Measurements from ENCODE around the gene MIGA1.

Gene MIGA1

DNA sequence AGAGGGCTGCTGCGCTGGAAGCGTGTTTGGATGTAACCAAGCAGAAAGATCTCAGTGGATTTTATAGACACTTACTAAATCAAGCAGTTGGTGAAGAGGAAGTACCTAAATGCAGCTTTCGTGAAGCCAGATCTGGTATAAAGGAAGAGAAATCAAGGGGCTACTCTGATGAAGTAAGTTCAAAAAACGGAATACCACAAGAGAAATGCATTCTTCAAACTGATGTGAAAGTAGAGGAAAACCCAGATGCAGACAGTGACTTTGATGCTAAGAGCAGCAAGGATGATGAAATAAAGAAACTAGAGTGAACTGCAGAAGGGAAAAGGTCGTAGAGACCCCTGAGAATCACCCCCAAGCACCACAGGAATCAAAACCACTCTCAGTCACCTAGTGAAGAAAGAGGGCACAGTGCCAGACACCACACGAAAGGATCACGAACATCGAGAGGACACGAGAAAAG, 68.2 kb downstream of the MIGA1 start:
- no peak for DNase-seq (ENCODE audit: low read depth in 2 of 2)

DNA sequence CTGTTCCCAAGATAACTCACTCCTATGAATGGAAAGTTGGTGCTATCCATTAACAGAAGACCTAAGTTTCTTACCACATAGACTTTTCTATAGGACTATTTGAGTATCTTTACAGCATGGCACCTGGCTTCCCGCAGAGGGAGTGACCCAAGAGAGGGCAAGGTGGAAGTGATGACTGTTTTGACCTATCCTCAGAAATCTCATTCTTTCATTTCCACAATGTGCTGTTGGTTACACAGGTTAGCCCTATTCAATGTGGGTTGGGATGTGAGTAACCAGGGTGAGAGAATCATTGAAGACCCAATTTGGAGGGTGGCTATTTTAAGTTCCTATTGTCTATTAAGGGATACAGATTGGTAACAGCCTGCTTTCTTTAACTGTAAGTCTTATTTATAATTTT, 70.6 kb downstream of the MIGA1 start:
- DNase-seq (ENCODE audit: low read depth in 2 of 2): no peak

GRCh38 chr1:77857552-77857951, 78.1 kb downstream of the MIGA1 start:
- DNase-seq (ENCODE audit: low read depth in 2 of 2): no peak

DNA sequence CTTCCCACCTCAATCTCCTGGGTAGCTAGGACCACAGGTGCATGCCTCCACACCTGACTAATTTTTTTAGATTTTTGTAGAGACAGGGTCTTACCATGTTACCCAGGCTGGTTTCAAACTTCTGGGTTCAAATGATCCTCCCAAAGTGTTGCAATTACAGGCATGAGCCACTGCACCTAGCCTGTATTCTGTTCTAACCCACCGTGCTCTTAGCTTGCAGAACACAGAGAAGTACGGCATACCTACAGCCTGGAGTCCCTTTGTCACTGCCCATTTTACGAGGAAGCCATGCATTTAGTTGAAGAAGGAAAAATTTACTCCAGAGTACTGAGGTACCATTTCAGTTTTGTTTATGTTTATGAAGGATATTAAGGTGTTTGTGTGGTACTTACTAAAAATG, 79.3 kb downstream of the MIGA1 start:
- no peak for DNase-seq (ENCODE audit: low read depth in 2 of 2)

GRCh38 chr1:77859248-77859647, 79.8 kb downstream of the MIGA1 start:
- no peak for DNase-seq (ENCODE audit: low read depth in 2 of 2)

- DNase-seq (ENCODE audit: low read depth in 2 of 2): no peak
Measured at GRCh38 chr1:77866296-77866695, 86.8 kb downstream of the MIGA1 start.

DNA sequence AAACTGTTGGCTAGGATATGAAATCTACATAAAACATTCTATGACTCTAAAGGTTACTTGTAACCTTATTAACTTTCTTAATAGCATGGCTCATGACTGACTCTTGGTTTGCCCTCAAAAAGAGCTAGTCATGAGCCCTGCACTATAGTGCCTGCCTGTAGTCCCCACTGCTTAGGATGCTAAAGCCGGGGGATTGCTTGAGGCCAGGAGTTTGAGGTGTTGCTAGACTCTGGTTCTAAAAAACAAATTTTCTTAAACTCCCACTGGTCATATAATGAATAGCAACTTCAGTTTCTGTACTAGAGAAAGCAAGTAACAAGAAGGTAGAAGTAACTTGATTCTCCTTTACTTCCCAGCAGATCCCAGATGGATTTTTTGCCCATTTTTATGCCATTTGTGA, 93.2 kb downstream of the MIGA1 start:
- DNase-seq (ENCODE audit: low read depth in 2 of 2): no peak

DNA sequence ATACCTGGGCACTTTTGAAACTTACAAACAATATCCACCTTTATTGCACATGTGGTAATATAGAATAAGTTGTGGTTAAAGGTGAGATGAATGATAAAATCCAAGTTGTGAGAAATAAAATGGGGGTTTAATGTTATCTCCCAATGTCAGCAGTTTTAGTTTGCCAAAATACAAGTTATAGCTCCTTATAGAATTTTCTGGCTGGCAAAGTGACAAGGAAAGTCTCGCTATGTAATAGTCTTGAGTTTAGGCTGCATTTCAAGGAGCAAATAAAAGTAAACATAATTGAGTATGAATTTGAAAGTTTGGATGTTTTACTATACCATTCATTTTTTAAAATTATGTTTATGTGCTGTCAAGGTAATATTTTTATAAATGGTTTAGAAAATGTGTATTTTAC, 94.0 kb downstream of the MIGA1 start:
- no peak for DNase-seq (ENCODE audit: low read depth in 2 of 2)

GRCh38 chr1:77874804-77875445, 95.5 kb downstream of the MIGA1 start:
- no peak for DNase-seq (ENCODE audit: low read depth in 2 of 2)

GRCh38 chr1:77876884-77877283, 97.4 kb downstream of the MIGA1 start:
- no peak for DNase-seq (ENCODE audit: low read depth in 2 of 2)

DNA sequence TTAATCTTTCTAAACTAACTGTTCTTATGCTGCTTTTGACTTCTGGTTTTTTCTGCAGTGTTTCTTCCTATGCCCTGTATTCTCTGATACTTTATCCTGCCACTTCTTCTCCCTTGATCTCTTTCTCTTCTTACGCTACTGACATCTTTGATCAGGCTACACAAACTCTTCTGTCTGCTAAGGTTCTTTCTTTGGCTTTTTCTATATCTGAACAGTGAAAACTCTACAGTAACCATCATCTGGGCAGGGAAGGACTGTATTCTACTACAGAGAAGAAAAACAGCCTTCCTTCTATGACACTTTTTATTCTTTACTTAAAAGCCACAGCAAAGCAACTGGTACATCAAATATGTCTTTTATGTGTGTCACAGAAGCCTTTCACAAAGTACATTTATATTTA, 101.6 kb downstream of the MIGA1 start:
- no peak for DNase-seq (ENCODE audit: low read depth in 2 of 2)

DNA sequence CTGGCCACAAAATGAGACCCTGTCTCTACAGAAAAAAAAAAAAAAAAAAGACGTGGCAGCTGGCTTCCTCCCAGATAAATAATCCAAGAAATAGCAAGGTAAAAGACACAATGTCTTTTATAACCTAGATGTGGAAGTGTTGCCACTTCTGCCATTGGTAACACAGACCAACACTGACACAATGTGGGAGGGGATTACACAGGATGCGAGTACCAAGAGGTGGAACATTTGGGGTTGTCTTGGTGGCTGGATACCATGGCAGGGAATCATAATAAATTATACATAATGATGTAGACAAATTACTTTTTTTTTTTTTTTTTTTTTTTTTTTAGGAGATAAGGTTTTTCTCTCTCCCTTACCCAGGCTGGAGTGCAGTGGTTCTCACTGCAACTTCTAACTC, 103.0 kb downstream of the MIGA1 start:
- no peak for DNase-seq (ENCODE audit: low read depth in 2 of 2)

DNA sequence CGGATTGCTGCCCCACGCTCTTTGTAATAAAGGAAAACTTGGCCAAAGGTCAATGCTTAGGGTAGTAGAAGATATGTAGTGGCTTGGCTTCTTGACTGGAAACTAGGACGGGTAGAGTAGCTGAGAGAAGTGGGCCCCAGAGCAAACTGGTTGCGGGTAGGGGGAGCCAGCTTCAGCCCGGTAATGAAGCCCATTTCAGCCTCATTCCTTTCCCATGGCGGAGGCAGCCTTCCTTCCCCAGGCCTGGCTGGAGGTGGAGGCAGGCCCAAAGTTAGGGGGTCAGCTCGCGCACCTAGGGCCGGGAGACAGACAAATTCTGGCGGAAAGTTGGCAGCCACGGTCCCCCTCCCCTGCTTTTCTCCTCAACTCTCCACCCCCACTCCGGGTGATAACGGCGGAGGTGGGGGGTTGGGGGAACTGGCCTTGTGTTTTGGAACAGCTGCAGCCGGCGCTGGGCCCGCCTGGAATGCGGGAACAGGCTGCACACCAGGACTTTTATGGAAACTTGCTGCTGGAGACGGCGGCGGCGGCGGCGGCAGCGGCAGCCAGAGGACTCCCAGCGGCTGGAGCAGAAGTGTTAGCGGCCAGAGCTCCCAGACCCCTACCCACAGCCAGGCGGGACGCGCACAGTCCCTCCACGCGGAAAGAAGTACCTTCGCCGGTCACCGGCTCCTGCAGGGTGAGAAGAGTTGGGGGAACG, 108.8 kb downstream of the MIGA1 start, which contains the start of gene NEXN:
NEXN (plus strand) TSS at position 544 of the 700 bp plus-strand sequence. CDS start 27,483 bp downstream, outside the sequence.
- no peak for DNase-seq (ENCODE audit: low read depth in 2 of 2)

DNA sequence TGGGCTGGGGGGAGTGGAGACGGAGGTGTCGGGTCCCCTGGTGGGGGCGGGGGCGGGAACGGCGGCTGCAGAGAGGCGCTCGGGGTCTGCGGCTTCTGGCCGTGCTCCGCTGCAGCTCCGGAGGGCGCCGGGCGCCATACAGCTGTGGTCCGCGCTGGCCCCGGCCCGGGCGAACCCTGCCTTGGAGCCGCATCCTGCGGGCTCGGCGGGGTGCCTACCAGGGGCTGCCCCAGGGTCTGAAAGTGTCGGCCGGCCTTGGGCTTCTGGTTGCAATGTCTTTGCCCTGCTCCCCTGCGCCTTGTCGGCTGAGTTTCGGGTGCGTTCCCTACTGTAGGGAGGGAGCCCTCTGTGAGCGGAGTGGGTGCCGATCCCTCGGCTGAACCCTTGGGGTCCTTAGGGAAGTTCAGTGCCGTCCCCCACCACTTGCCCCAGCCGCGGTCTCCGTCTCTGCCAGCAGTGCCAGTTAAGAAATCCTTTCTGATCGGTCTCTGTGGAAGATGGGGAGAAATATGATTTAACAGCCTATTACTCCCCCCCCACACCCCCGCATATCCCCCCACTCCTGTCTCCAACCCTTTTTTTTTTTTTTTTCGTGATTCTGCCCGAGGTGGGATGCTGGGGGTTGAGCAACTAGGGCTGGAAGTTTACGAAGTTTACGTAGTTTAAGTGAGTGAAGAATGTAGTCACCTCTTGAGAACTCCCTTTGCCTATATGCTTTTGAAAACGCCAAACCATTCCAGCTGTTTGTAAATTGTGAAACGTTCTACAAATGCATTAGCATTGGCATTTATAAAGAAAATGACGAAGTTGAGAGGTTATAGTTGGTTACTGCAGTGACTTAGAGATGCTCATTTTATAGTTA, 109.6 kb downstream of the MIGA1 start:
- DNase-seq (ENCODE audit: low read depth in 2 of 2): peak; percentile 2 to 3

DNA sequence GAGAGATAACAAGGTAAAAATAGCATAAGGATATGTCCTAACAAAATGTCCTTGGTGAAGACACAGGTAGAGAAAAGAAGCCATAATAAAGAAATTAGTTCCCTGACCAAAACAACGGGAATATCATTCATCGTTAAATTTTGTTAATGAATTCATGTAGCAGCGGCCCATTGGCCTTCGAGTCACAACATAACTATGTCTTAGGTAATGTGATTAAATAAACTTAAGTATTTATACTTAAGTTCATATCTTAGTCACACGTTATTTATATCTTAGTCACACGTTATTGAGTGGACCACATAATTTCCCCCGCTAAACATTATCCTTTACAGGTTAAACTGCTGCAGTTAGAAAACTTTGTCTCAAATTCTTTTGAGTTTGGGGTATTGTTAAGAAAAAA, 110.2 kb downstream of the MIGA1 start:
- no peak for DNase-seq (ENCODE audit: low read depth in 2 of 2)

GRCh38 chr1:77891200-77891599, 111.8 kb downstream of the MIGA1 start:
- DNase-seq (ENCODE audit: low read depth in 2 of 2): no peak

DNA sequence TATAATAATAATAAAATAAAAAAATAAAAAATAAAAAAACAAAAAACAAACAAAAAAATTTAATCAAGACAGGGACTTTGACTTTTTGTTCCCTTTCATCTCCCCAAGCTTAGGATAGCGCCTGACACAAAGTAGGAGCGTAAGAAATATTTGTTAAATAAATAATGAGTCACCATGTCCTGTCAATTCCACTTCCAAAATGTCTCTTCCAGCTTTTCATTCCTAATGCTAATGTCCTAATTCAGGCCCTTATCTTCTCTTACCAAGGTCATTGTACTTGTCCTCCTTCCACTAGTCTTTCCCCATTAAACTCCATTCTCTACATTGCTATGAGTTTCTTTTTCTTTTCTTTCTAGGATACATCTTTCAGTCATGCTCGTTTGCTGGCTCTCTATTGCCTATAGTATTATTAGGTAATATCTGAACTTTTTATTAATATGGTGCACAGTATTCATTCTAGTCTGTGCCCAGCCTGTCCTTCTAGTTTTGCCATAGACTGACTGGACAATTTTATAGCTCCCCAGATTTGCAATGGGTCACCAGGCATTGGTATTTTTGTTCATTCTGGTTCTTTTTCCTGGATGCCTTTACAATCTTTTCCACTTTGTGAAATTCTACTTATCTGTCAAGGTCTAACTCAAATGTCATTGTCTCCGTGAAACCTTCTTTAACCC, 120.3 kb downstream of the MIGA1 start:
- no peak for DNase-seq (ENCODE audit: low read depth in 2 of 2)

- DNase-seq (ENCODE audit: low read depth in 2 of 2): no peak
Measured at GRCh38 chr1:77900687-77901293, 121.3 kb downstream of the MIGA1 start.

GRCh38 chr1:77905603-77906002, 126.2 kb downstream of the MIGA1 start:
- DNase-seq (ENCODE audit: low read depth in 2 of 2): no peak

DNA sequence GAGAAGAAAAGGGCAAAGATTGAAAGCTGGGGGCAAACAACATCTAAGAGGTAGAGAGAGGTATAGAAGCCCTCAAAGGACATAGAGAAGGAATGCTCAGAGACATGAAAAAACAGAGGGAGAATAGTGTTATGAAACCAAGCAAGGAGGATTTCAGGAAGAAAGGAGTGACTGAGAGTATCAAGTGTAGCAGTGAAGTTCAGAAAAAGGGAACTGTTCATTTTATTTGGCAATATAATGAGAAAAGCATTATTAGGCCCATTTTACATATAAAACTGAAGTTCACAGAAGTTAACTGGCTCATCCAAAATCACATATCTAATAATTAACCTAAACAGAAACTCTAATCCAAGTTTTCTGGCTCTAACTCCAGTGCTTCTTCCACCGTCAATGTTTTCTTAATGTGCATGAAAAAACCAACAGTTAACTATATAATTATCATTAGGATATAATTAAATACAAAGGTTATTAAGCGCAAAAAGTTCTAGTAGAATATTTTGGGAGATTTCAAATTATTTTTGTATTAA, 126.6 kb downstream of the MIGA1 start:
- no peak for DNase-seq (ENCODE audit: low read depth in 2 of 2)

- DNase-seq (ENCODE audit: low read depth in 2 of 2): no peak
Measured at GRCh38 chr1:77906624-77907023, 127.2 kb downstream of the MIGA1 start.

Measured in stimulated activated CD4-positive, alpha-beta T cell treated with anti-CD3 and anti-CD28 coated beads, Interleukin-15, amount 100 ng/mL, for 48 hours (primary cell).